Activated effector memory CD4-positive, alpha-beta T cell treated with Interleukin-2 at 50 U/mL for 16 hours (primary cell): ENCODE measurements around the gene RALBP1.
A peak's percentile ranks its signal among the peaks of the same experiment; 100 is the strongest.
"Not testable (repeated sequence)": the region's sequence is repeated elsewhere in the genome, so short reads cannot be mapped to it uniquely, and the experiment has no call there.

Experiments
- DNase-seq: peaks from one replicate; pipeline ENCODE4 v3.0.0-alpha.2; 2020

RALBP1 gene

DNA sequence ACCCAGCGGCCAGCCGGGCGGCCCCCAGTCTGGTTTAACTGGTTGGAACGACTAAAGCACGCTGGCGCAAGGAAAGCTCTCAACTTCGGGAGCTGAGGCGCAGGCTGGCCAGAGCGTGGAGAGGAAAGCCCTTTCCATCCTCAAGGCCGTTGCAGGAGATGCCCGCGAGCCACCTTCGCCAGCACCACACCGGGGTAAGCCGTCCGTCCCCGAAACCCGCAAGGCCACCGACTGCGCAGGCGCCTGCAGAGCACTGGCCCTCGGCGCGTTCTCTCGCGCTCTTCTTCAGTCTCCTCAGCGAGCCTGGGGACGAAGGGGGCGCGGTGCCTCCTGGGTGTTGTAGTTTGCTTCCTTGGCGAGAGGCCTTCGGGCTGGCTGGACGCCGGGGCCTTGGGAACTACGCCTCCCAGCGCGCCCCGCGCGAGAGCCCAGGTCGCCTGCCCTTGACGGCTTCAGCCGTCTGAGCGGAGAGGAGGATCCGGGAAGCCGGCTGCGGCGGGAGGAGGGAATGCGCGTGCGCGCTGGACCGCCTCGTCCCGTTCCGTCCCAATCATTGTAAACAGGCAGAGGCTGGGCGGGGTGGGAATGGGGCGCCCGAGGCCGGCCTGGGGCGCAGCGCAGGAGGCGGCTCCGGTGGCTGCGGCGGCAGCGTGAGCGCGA is at the start of gene RALBP1:
Gene RALBP1, plus strand, starts transcription at position 531 of the 660 bp plus-strand sequence. CDS start 37,533 bp downstream, outside the sequence.
- DNase-seq: peak; percentile 97

DNA sequence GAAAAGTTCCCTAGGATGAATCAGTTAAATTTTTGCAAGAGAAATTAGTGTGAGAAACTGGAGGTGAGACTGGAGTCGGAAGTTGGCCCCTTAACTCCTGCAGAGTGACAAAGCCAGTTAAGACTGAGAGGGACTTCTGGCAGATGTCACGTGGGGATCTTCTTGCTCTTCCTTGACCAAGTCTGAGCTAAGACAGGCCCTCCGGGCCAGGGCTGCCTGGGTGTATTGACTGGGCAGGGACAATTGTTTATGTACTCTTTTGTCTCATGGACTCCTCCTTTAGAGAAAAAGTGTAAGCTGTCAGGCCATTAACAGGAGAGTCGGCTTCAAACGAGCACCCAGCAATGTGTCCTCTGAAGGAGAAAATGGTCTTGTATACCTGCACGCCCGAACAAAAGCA is 48.6 kb upstream of the RALBP1 start:
- DNase-seq: no peak

DNA sequence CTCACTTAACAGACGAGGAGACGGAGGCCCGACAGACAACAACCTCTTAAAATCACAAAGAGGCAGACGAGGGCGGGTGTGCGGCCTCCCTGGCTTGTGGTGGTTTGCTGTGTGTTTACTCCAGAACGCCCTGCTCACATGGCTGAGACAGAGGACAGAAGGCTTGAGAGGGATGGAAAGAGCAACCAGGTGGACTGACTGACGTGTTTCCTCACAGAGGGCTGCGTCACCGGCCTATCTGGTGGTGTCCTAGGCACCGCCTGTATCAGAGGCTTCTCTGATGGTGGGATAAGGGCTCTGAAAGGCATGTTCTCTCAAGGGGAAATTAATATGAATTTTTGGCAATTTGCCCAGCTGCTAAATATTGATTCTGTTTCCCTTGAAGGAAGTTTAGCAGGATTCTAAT is 47.0 kb upstream of the RALBP1 start:
- no peak for DNase-seq

DNA sequence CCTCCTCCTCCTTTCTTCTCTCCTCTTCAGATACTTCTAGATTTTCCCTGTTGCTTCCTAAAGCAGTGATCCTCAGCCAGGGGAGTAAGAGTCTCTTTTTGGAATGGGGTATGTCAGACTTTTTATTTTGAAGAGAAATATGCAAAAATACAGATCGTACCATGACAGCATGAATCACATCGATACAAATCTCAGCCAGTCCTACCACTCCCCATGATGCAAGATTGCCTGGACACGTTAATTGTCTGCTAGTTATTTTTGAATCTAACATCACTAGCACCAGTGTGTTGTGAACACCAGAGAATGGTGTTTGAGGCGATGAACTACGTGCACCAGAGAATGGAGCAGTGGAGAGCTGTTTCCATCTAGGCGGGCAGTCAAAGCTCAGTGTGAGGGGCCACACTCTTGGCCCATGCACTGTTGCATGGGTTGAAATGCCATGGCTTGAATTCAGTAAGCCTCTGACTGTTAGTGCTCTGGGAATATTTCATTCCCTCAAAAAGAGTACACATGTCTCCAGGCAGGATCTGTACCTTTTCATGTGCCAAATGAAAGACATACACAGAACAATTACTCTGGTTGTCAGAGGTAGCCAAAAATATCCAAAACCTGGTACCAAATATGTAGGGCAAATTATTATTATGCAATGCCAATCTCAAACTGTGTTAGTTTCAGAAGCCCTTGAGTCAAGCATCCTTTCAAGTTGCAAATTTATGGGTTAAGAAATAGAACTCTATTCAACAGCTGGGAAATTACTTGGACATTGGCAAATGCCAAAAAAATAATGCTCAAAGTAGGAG is 46.3 kb upstream of the RALBP1 start:
- no peak for DNase-seq

DNA sequence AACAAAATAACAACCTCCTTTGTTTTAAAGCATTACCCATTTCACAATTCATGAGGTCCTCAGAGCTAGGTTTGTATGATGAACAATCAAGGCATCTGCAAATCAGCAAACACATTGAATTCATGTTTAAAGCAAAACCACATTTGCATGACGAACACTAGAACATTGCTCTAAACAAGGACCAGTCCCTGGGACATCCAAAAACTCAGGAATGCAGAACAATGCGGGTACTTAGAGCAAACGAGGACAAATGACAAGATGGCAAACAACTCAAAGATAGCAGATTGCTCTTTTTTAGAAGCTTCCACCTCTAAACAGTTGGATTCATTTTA is 45.7 kb upstream of the RALBP1 start:
- no peak for DNase-seq

DNA sequence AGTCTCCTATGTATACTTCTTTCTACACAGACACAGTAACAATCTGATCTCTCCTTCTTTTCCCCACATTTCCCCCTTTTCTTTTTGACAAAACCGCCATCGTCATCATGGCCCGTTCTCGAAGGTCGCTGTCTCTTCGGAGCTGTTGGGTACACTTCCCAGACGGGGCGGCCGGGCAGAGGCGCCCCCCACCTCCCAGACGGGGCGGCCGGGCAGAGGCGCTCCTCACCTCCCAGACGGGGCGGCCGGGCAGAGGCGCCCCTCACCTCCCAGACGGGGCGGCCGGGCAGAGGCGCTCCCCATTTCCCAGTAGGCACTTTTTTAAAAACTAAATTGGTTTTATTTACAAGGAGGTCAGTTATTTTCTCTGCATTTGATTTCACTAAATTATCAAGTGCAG is 45.0 kb upstream of the RALBP1 start:
- not testable (repeated sequence) for DNase-seq

DNA sequence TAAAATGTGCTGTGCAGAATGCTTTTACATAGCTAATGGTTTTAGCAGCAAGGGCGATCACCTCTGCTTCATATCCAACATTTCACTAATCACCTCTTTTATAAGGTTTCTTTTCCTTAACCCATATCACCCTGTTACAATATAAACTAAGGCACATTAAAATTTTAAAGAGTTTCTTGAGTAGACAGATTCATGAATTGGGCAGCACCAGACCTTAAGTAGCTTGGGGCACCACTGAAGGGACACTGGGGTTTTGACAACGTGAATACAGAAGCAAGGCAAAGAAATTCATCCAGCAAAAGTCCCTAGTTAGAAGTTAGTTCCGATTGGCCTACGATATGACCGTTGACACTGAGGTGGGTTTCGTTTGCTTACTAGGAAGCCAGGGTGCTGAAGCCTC is 44.0 kb upstream of the RALBP1 start:
- no peak for DNase-seq

DNA sequence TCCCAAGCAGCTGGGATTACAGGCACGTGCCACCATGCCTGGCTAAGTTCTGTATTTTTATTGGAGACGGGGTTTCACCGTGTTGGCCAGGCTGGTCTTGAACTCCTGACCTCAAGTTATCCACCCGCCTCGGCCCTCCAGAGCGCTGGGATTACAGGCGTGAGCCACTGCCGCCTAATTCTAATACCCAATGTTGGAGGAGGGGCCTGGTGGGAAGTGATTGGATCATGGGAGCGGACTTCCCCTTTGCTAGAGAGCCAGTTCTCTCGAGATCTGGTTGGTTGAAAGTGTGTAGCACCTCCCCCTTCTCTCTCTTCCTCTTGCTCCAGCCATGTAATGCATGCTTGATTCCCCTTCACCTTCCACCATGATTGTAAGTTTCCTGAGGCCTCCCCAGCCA is 42.2 kb upstream of the RALBP1 start:
- not testable (repeated sequence) for DNase-seq

DNA sequence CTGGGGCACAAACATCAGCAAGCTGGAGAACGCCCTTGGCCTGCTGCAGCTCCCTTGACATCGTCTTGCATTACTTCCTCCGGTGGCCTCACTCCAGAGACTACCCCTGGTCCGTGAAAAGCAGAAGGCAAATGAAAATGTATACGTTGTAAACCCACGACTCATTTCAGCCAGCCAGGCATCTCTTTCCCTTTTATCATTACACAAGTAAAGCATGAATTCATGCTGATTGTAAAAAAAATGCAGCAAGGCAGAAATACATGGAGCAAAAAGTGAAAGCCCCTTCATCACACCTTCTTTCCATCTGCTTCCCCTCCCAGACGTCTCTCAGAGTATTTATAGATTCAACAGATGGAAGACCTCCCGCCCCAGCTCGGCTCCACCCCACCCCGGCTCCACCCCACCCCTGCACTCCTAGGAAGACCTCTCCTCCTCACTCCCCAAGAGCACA is 41.6 kb upstream of the RALBP1 start:
- no peak for DNase-seq

DNA sequence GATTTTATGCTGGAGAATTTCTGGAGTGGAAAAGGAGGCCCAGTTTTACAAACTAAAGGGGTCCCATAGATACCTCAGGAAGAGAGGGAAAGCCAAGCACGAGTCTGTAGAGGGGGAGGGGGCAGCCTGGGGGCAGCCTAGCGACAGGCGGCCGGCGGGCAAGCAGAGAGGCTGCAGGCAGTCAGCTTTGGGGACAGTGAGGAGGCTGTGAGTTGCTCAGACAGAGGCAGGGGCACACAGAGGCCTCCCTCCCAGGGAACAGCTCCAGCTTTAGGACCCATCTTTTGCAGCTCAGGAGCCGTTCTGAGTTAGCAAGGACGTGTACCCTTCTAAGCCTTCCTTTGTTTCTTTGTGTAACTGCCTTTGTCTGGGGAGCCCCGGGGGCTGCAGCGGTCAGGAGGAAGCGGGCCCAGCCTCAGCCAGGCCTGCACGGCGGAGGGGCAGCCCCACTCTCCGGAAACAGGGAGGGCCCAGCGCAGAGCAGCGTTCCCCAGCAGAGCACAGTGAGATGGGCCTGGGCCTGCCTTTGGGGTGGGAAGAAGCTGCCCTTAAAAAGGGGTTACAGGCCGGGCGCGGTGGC is 41.1 kb upstream of the RALBP1 start:
- DNase-seq: no peak

DNA sequence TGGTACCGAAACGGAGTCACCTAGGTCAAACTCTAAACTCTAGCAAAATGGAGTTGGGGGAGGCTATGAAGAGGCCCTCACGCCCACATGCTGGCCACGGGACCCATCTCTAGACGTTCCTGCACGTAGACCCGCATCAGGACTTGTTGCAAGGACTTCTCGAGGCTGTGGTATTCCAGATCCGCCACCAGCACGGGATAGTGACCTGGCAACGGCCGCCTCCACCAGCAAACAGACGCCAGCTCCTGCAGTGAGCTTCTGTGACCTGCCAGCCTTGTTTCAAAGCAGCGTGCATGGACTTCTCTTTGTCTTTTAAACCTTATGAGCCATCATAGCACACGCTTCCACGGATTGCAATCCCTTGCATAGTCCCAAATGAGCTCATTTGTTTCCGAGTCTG is 40.3 kb upstream of the RALBP1 start:
- DNase-seq: no peak

DNA sequence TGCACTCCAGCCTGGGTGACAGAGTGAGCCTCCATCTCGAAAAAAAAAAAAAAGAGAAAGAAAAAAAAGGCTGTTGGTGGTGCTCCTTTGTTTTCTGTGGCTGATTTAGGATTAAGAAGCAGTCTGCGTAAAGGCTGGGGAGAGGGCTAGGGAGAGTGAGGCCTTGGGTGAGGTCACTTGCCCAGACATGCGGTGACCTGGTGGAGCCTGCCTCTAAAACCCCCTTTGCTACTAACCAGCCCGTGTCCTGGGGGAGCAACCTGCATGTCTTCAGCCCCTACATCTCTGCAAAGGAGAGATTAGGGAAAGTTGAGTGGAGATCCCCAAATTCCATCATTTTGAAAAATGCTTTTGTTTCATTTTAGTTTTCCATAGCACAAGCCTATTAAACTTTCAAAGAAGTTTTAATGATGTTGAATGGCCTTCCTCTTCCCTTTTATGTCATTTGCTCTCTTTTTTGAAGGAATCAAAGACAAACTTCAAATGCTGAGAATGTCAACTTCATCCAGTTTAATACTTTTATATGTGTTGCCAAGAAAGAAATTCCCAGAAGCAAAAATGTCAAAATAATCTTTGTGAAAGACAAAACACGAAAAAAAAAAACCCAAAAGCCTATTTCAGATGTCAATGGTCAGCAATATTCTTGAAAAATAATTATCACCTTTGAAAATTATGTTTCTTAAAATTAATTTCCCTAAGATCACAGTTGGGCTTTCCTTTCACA is 38.9 kb upstream of the RALBP1 start:
- no peak for DNase-seq

DNA sequence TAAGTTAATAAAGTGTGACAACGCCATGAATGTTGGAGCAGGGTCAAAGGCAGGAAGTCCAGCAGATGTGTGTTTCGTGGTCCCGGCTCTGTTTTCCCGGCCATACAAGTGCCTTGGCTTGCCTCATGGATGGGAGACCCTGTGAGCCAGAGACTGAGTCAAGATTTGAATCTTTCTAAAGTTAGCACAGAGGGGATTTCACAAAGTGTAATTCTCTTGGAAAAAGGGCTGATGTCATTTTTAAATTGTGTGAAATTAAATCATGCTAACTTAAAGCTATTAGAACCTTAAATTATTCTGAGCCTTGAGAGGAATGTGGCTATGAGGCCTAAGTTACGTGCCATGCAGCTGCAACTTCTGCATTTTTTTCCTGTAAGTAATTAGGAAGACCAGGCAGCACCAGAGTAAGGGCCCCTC is 38.3 kb upstream of the RALBP1 start:
- no peak for DNase-seq

DNA sequence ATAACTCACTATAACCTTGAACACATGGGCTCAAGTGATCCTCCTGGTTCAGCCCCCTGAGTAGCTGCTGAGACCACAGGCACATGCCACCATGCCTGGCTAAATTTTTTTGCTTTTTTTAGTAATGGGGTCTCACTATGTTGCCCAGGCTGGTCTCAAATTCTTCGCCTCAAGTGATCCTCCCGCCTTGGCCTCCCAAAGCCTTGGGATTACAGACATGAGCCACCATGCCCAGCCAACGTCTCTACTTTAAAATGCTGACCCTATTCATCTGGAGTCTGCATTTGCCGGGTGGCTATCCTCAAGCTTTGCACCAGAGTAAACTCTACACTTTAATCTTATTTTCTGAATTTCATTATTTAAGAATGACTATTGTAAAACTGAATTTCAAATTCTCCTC is 37.6 kb upstream of the RALBP1 start:
- no peak for DNase-seq

DNA sequence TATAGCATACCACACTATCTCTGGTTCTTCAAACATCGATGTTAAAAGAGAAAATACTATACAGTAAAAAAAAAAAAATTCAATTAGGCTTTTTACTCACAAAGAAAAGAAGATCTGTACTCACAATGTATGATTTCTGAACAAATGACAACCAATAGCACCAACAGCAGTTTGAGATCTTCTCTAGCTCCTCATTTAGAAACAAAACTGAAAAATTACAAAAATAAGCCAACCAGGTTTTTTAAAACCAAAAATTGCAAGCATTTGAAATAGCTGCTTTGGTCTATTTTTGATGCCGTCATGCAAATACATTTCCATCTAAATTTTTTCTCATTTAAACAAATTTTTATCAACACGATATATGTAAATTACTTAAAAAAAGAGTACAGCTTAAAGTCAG is 34.3 kb upstream of the RALBP1 start:
- DNase-seq: no peak

DNA sequence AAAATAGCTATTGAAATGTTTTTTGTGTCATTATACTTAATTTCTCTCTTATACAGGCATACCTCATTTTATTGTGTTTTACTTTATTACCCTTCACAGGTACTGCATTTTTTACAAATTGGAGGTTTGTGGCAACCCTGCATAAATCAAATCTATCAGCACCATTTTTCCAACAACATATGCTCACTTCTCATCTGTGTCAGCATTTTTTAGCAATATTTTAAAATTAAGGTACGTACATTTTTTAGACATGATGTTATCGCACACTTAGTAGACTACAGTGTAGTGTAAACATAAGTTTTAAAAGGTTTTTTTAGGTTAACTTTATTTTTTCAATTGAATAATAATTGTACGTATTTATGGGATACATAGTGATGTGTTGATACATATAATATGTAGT is 30.8 kb upstream of the RALBP1 start:
- no peak for DNase-seq

DNA sequence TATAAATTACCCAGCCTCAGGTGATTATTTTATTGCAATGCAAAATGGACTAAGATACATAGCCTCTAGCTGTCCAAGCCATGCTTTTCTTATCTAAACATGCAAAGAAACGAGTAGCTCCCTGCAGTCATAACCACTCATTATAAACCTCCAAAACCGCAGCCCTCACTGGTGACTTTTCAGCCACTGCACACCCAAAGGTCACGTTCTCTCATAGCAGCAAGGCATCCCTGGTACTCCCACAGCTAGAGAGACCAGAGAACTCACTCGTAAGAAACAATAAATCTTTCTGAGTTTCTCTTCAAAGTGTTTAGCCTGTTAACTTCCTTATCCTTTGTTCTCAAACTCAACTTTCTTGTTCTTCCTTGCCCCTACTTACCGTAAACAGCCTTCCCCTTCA is 28.5 kb upstream of the RALBP1 start:
- no peak for DNase-seq

DNA sequence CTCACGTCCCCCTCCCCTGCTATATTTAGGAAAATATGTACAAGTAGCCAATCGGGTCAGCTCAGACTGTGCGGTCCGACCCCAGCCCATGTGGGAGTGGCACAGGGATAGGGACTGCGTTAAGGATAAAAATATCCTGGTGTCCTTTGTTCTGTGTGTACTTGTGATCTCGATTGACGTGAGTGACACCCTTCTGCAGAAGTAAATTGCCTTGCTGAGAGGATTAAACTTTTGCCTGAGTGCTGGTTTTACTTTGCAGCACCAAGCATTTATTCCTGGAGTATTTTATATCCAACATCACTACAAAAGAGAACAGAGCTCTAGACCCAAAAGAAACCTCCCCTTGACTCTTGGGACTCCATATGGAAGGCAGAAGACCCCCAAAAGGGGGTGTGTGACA is 28.0 kb upstream of the RALBP1 start:
- DNase-seq: no peak

DNA sequence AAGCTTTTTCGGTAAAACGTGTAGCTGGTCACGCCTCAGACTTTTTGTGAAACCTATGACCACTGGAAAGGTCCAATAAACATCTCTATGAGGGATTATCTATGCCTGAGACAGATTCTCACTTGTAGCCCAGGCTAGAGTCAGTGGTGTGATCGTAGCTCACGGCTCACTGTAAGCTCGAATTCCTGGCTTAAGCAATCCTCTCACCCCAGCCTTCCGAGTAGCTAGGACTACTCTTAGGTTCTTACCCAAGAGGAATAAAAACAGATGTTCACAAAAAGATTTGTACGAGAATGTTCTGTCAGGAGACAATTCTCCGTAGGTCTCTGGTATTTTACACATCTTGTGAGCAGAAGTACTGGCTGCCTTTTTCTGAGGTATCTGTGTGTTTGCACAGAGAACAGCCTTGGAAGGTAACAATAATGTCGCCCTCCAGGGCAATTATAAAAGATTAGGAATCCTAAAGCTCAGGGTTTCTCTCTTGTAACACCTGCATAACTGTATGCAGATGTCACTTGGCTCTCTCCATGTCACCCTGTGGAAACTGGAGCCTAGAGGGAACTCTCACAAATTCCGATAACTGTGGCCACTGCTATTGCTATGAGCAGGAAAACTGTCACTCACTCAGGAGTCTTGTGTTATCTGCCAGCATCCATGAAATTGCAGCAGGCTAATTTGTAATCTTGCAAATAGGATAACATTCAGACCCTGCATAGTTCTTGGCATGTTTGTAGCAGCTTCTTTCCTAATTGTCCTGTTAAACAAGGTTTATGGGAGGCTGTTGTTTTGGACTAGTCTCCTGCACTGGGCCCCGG is 25.5 kb upstream of the RALBP1 start:
- no peak for DNase-seq

DNA sequence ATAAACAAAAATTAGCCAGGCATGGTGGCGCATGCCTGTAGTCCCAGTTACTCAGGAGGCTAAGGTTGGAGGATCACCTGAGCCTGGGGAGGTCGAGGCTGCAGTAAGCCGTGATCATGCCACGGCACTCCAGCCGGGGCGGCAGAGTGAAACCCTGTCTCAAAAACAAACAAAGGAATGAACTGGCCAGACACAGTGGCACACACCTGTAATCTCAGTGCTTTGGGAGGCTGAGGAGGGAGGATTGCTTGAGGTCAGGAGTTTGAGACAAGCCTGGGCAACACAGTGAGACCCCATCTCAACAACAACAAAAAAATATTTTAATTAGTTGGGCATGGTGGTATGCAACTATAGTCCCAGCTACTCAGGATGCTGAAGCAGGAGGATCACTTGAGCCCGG is 24.4 kb upstream of the RALBP1 start:
- not testable (repeated sequence) for DNase-seq

DNA sequence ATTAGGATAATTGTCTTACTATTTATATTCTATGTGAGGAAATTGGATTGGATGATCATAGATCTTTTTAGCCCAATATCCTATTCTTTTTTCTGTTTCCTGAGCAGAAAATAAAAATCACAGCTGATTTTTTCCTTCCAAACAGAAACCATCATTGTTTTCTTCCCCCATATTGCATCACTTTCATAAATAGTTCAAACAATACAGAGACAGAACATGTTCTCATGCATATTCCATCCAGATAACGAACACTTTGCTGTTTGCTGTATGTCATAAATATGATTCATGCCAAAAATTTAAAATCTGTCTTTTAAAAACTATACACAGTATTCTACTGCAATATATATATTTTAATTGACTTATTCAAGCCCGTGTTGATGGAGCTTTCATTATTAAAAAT is 22.0 kb upstream of the RALBP1 start:
- DNase-seq: no peak

DNA sequence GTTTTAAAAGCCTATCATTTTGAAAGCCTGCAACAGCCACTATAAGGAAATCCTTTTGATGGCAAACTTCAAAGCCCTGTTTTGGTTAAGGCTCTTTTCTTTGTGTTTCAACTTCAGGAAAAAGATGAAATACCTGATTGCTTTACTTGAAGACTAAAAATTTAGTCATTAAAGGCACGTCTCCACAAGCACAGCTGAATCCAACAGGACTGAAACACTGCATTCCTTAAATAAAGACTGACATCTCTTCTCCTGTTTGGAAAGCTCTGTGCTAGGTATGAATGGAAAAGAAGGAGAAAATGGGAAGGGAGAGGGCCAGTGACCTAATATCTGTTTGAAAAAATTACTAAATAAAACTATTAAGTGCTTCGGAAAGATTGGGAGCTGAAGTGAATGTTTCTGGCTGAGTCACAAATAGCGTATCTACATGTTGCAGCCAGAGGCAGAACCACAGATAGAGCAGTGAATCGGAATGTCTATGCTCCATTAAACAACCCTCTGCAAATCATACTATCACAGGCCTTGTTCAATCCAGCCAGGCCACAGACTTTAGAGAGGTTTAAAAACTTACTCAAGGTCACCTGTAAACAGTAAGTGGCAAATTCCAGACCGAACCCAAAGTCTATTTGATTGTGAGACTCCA is 21.1 kb upstream of the RALBP1 start:
- no peak for DNase-seq
